PC-3 (cell line): ENCODE data around the gene AHCYL1.

ENCODE experiments used
- CTCF ChIP-seq: fragments of 300-600 bp; sonication (generic); conservative IDR thresholded peaks from 2 replicates; pipeline ENCODE4 v1.5.1; 2017; ENCODE audit warnings: antibody characterized with exemption, low read depth, mild to moderate bottlenecking, low read length
- EZH2 ChIP-seq: fragments of 300-600 bp; sonication (generic); IDR thresholded peaks from one replicate; pipeline ENCODE4 v1.6.1; 2017; ENCODE audit warnings: antibody characterized with exemption, mild to moderate bottlenecking, low read length; ENCODE audit not compliant: unreplicated experiment
- EZH2phosphoT487 ChIP-seq: fragments of 300-600 bp; sonication (generic); IDR thresholded peaks from 2 replicates; pipeline ENCODE4 v1.6.1; 2018; ENCODE audit warnings: mild to moderate bottlenecking, antibody characterized with exemption, low read length, borderline replicate concordance

GRCh38 chr1:110070282-110070669 lies 85.7 kb downstream of the AHCYL1 start:
- no peak for TF ChIP-seq EZH2
- no peak for TF ChIP-seq CTCF
- no peak for TF ChIP-seq EZH2phosphoT487
